Liver (tissue), 3 donors: ENCODE data around the gene COX19.

Experiments used
- CTCF ChIP-seq: fragments of 150-350 bp; IDR thresholded peaks from 2 replicates; pipeline ENCODE4 v1.5.1; 2017; ENCODE audit warnings: improper control_type of control experiment, low read depth, low read length; ENCODE audit not compliant: missing input control
- FOXA2 ChIP-seq: IDR thresholded peaks from 2 replicates; pipeline ENCODE4 v1.6.1; 2016; ENCODE audit warnings: antibody characterized with exemption
- SP1 ChIP-seq: IDR thresholded peaks from 2 replicates; pipeline ENCODE4 v1.6.1; 2018; ENCODE audit warnings: antibody characterized with exemption, mild to moderate bottlenecking
- donor health status: healthy.
- donor health status: healthy.

- no peak for TF ChIP-seq SP1
- no peak for TF ChIP-seq CTCF
- no peak for TF ChIP-seq FOXA2
These were observed 7.8 kb downstream of the COX19 start for GRCh38 chr7:967361-968082.
